Bronchial epithelial cell (primary cell): ENCODE measurements around the gene RHBDF2. TPM values are rescaled to one million over a fixed set of nuclear protein-coding genes. Genes with fewer than 3 reads are reported as not detected.
"Not testable (repeated sequence)": the region's sequence is repeated elsewhere in the genome, so short reads cannot be mapped to it uniquely, and the experiment has no call there.

Experiments
- DNase-seq: peaks from one replicate; pipeline ENCODE4 v3.0.0-alpha.2; 2010; ENCODE audit warnings: low read depth
- FAIRE-seq: peaks from 2 replicates; lab custom pipeline; 2011; peaks lifted over from hg19 to GRCh38; lab: Jason Lieb, UNC
- H3K27me3 ChIP-seq: 2 replicates; pipeline ENCODE4 v1.5.1; 2011; ENCODE audit warnings: low read length; ENCODE audit not compliant: control insufficient read depth, insufficient read depth
- H3K36me3 ChIP-seq: 2 replicates; pipeline ENCODE4 v1.5.1; 2011; ENCODE audit warnings: low read length; ENCODE audit not compliant: control insufficient read depth, insufficient read depth
- H3K4me3 ChIP-seq: 2 replicates; pipeline ENCODE4 v1.5.1; 2011; ENCODE audit warnings: mild to moderate bottlenecking, low read depth, low read length, control low read depth
- CTCF ChIP-seq: IDR thresholded peaks from 2 replicates; pipeline ENCODE4 v1.5.1; 2011; ENCODE audit warnings: mild to moderate bottlenecking, moderate library complexity, low read length, control low read depth, inconsistent platforms; ENCODE audit not compliant: insufficient read depth, severe bottlenecking
- total RNA-seq: library from RNA; depleted of rRNA; stranded (reverse); fragments of >200 nt; gene quantifications from 2 replicates; pipeline ENCODE4 v1.2.1, GENCODE V29; 2014

RHBDF2 gene
- total RNA-seq, 1 donor from 2014 or later: 10.8 TPM

- TF ChIP-seq CTCF: no peak
- peak overlapping the region; percentile 30 for H3K4me3 ChIP-seq
- no peak for DNase-seq
Measured at GRCh38 chr17:76536511-76537287, 35.5 kb upstream of the RHBDF2 start.

GRCh38 chr17:76535788-76536510, 34.7 kb upstream of the RHBDF2 start:
- H3K36me3 ChIP-seq: no peaks in the 10 kb centered on the region
- TF ChIP-seq CTCF: no peak
- H3K4me3 ChIP-seq: no peak overlapping the region
- no peaks in the 10 kb centered on the region for H3K27me3 ChIP-seq
- DNase-seq (no peak), FAIRE-seq (no peak)

More at GRCh38 chr17:76536511-76537287, 35.5 kb upstream of the RHBDF2 start:
- Histone ChIP-seq H3K36me3 (no peaks in the 10 kb centered on the region), H3K27me3 (no peaks in the 10 kb centered on the region)
- FAIRE-seq: no peak

GRCh38 chr17:76534831-76535732, 33.9 kb upstream of the RHBDF2 start:
- no peak overlapping the region for H3K4me3 ChIP-seq
- DNase-seq (no peak), FAIRE-seq (no peak)
- H3K36me3 ChIP-seq: no peaks in the 10 kb centered on the region
- no peak for TF ChIP-seq CTCF
- no peaks in the 10 kb centered on the region for H3K27me3 ChIP-seq

- not testable (repeated sequence) for H3K4me3 ChIP-seq, H3K27me3 ChIP-seq, H3K36me3 ChIP-seq, FAIRE-seq, DNase-seq
Measured at GRCh38 chr17:76533640-76534359, 32.6 kb upstream of the RHBDF2 start.

GRCh38 chr17:76532072-76532651, 30.9 kb upstream of the RHBDF2 start:
- no peaks in the 10 kb centered on the region for H3K36me3 ChIP-seq
- FAIRE-seq: no peak
- H3K4me3 ChIP-seq: no peak overlapping the region
- DNase-seq: peak; percentile 87
- no peaks in the 10 kb centered on the region for H3K27me3 ChIP-seq
- no peak for TF ChIP-seq CTCF
